Ectodermal cell (in vitro differentiated cells): ENCODE data around the gene GOLGA1.

Experiments
- H3K27ac ChIP-seq: 2 replicates; pipeline ENCODE4 v1.7.0; 2013; ENCODE audit warnings: mild to moderate bottlenecking, low read depth, low read length; ENCODE audit not compliant: insufficient read depth, poor library complexity, severe bottlenecking
- H3K27me3 ChIP-seq: 2 replicates; pipeline ENCODE4 v1.7.0; 2013; ENCODE audit warnings: mild to moderate bottlenecking, low read length; ENCODE audit not compliant: insufficient read depth, control insufficient read depth, poor library complexity, severe bottlenecking
- H3K36me3 ChIP-seq: one replicate; pipeline ENCODE4 v1.7.0; 2013; ENCODE audit warnings: low read length; ENCODE audit not compliant: control insufficient read depth, insufficient read depth
- H3K4me1 ChIP-seq: one replicate; pipeline ENCODE4 v1.7.0; 2013; ENCODE audit warnings: low read length; ENCODE audit not compliant: control insufficient read depth, insufficient read depth
- H3K4me3 ChIP-seq: 2 replicates; pipeline ENCODE4 v1.7.0; 2013; ENCODE audit warnings: low read depth, low read length, control low read depth; ENCODE audit not compliant: insufficient read depth
- H3K9me3 ChIP-seq: 2 replicates; pipeline ENCODE4 v1.7.0; 2013; ENCODE audit warnings: mild to moderate bottlenecking, low read length, moderate library complexity; ENCODE audit not compliant: control insufficient read depth
- WGBS, 2 experiments: methylation state at CpG; one replicate each; pipeline ENCODE4 v1.1.7; 2013; ENCODE audit warnings: missing lambda C conversion rate in 2 of 2; 5-methylcytosine and 5-hydroxymethylcytosine counted together

Gene GOLGA1

DNA sequence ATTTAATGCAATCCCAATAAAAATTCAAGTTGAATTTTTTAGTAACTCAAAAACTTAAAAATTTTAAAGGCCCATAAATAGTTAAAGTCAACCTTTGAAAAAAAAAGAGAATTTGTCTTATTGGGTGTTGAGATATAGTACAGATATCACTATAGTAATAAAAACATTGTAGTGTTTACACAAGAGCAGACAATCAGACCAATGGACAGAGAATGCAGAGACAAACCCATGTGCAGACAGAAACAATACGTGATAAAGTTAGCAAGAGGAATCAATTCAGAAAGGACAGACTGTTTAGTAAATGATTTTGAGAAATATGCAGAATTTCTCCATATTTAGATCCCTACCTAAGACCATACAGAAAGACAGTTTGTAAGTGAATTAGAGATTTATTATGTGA lies 33.9 kb downstream of the GOLGA1 start:
- H3K4me1 ChIP-seq: no peaks in the 10 kb centered on the region
- H3K9me3 ChIP-seq: no peaks in the 10 kb centered on the region
- H3K27me3 ChIP-seq: no peaks in the 10 kb centered on the region
- no peaks in the 10 kb centered on the region for H3K36me3 ChIP-seq
- 86 to 100% methylated on average over 1 of the region's 1 CpG for WGBS, 2 experiments
- no peak overlapping the region for H3K4me3 ChIP-seq
- no peak overlapping the region for H3K27ac ChIP-seq

DNA sequence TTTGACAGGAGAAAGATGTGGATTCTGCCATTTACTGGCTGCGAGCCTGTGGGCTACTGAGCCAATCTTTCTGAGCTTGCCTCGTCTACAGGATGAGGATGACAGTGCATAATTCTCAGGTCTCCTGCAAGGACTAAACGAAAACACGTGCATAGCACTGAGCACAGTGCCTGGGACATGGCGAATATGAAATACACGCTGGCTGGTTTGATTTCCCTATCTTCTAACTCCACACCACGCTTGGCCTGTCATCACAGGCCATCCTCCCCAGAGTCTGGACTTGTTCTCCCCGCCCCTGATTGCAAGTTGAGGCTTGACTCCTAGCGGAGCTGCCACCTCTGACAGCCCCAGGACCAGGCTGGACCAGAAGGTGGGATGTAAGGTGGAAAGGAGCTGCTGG lies 41.0 kb downstream of the GOLGA1 start:
- Histone ChIP-seq H3K27ac (no peak overlapping the region), H3K9me3 (no peaks in the 10 kb centered on the region), H3K4me1 (no peaks in the 10 kb centered on the region), H3K4me3 (no peak overlapping the region), H3K27me3 (no peaks in the 10 kb centered on the region), H3K36me3 (peaks cover 4% of the 10 kb centered on the region)
- 94% methylated on average over 9 of the region's 9 CpGs for whole genome bisulfite sequencing, 2 experiments

DNA sequence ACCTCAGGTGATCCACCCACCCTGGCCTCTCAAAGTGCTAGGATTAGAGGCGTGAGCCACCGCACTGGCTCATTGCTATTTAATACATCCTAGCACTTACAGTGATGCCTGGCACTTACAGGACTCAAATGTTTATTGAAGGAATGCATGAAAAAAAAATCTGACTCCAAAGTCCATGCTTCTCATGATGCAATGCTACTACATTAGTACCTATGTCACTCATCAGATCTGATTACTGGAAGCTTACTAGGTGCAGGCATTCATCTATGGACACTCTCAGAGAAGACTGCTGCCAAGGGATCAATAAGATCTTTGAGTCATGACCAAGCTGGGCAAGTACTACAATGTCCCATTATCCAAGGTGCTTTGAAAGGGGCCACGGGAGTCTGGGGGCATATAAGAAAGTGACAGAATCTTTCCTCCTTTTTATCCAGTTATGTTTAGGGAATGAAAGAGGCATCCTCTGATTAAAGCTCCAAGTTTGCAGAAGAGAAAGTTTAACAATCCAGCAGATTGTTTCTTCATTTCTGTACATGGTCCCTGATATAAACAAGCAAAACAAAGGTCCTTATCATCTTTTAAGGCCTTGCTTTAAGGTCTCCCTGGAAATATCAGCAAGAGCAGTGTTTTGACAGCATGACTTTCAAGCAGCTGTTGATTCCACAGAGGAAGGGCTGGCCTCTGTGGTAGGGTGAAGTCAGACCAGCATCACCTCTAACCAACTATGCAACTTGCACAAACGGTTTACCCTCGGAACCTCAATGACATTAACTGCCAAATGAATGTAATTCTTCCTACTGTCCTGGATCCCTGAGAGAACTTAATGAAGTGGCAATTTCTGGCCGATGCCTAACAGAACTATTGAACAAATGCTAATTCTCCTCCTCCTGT lies 43.1 kb downstream of the GOLGA1 start:
- Histone ChIP-seq H3K9me3 (no peaks in the 10 kb centered on the region), H3K27ac (no peak overlapping the region)
- WGBS, 2 experiments: 92 to 97% methylated on average over 6 of the region's 6 CpGs

DNA sequence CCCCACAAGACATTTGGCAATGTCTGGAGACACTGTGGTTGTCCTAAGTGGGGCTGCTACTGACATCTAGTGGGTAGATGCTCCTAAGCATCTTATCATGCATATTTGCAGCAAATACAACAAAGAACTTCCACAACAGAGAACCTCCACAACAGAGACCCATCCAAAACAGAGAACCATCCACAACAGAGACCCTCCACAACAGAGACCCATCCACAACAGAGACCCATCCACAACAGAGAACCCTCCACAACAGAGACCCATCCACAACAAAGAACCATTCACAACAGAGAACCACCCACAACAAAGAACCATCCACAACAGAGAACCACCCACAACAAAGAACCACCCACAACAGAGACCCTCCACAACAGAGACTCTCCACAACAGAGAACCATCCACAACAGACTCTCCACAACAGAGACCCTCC lies 46.1 kb downstream of the GOLGA1 start:
- no peak overlapping the region for H3K4me3 ChIP-seq
- H3K9me3 ChIP-seq: no peaks in the 10 kb centered on the region
- no peaks in the 10 kb centered on the region for H3K27me3 ChIP-seq
- peak overlapping the region; percentile 13 for H3K27ac ChIP-seq
- H3K36me3 ChIP-seq: peaks cover 4% of the 10 kb centered on the region
- no peaks in the 10 kb centered on the region for H3K4me1 ChIP-seq

More for the DNA sequence above, 43.1 kb downstream of the GOLGA1 start:
- peaks cover 4% of the 10 kb centered on the region for H3K36me3 ChIP-seq
- H3K27me3 ChIP-seq: no peaks in the 10 kb centered on the region
- no peaks in the 10 kb centered on the region for H3K4me1 ChIP-seq
- H3K4me3 ChIP-seq: no peak overlapping the region

DNA sequence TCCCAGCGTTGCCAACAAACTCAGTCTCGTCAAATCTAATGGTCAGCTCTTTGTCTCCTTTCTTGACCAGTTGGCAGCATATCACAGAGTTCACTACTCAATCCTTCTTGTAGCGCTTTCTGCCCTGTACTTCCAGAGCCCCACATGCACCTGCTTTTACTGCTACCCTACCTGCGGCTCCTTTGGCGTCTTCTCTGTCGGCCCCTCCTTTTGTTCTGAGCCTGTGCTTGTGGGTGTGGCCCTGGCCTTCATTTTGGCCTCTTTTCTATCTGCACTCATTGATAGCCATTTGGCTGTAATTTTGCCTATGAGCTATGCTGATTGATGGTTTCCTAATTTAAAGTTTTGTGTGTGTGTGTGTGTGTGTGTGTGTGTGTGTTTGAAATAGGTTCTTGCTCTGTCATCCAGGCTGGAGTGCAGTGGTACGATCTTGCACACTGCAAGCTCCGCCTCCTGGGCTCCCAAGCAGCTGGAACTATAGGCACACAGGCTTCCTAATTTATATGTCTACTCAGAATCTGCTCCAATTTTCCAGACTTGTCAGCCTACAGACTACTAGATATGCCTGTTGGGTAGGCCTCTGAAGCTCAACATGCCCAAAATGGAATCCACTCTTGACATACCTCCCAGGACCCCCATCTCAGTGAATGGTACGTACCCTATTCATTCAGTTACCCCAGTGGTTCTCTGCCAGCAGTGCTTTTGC lies 46.7 kb downstream of the GOLGA1 start:
- peaks cover 4% of the 10 kb centered on the region for H3K36me3 ChIP-seq
- 89% methylated on average over 9 of the region's 9 CpGs for WGBS, 2 experiments

DNA sequence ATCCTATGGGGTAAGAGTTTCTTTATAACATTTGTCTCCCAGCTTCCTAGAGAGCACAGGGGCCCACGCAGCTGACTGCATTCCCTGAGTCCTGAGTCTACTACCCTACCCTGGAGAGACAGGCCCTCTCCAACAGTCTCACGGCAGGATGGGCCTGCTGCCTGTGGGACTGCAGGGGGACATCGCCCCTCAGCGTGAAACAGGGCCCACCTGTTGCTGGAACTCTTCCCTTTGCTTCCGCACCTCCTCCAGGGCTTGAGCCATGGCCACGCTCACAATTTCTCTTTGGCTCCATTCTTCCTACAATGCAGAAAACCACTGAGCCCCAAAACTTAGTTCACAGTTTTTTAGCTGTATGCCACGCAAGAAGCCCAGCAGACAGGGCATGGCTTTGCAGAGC lies 50.7 kb downstream of the GOLGA1 start:
- Histone ChIP-seq H3K36me3 (no peaks in the 10 kb centered on the region), H3K27ac (no peak overlapping the region), H3K27me3 (no peaks in the 10 kb centered on the region), H3K9me3 (no peaks in the 10 kb centered on the region), H3K4me3 (no peak overlapping the region), H3K4me1 (no peaks in the 10 kb centered on the region)
- WGBS, 2 experiments: 95% methylated on average over 7 of the region's 7 CpGs

More for the DNA sequence above, 46.7 kb downstream of the GOLGA1 start:
- Histone ChIP-seq H3K27me3 (no peaks in the 10 kb centered on the region), H3K4me3 (no peak overlapping the region), H3K9me3 (no peaks in the 10 kb centered on the region), H3K4me1 (no peaks in the 10 kb centered on the region), H3K27ac (no peak overlapping the region)

DNA sequence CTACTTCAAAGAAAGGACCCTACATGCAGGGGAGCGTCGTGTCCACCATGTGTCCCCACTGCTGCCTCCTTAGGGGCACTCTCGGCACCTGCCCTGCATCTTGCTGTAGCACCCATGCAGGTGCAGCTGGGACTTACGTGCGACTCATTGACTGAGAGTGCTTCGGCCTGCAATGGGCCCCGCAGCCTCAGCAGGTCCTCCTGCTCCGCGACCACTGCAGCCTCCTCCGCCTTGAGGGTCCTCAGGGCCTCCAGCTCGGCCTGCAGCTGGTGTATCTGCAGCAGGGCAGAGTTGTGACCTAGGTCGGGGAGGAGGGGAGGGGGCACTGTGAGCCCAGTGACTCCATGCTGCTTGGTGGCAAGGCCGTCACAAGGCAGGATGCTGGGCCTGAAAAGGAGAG lies 51.9 kb downstream of the GOLGA1 start:
- Histone ChIP-seq H3K4me3 (no peak overlapping the region), H3K27ac (no peak overlapping the region), H3K4me1 (peaks cover 6% of the 10 kb centered on the region), H3K9me3 (no peaks in the 10 kb centered on the region), H3K36me3 (no peaks in the 10 kb centered on the region), H3K27me3 (no peaks in the 10 kb centered on the region)
- WGBS, 2 experiments: 95 to 96% methylated on average over 13 of the region's 13 CpGs

DNA sequence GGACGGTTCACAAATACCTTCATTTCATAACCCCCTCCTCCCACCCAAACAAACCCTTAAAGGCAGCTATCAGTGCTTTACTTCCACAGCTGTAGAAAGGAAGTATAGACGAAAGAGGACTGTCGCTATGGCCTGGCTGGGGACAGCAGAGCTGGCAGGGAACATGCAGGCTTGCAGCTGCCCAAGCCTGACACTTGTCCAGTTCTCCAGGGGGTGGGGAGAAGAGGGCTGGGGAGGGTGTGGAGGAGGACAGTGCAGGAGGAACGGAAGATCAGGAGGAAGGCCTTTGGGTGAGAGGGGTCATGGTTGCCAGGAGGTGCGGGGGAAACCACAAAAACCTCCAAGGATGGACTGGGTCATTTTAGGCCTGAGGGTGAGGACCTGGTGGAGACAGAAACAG lies 53.1 kb downstream of the GOLGA1 start:
- H3K4me1 ChIP-seq: peaks cover 6% of the 10 kb centered on the region
- no peak overlapping the region for H3K4me3 ChIP-seq
- no peaks in the 10 kb centered on the region for H3K9me3 ChIP-seq
- H3K27ac ChIP-seq: no peak overlapping the region
- no peaks in the 10 kb centered on the region for H3K36me3 ChIP-seq
- 94 to 95% methylated on average over 5 of the region's 5 CpGs for WGBS, 2 experiments
- H3K27me3 ChIP-seq: no peaks in the 10 kb centered on the region

DNA sequence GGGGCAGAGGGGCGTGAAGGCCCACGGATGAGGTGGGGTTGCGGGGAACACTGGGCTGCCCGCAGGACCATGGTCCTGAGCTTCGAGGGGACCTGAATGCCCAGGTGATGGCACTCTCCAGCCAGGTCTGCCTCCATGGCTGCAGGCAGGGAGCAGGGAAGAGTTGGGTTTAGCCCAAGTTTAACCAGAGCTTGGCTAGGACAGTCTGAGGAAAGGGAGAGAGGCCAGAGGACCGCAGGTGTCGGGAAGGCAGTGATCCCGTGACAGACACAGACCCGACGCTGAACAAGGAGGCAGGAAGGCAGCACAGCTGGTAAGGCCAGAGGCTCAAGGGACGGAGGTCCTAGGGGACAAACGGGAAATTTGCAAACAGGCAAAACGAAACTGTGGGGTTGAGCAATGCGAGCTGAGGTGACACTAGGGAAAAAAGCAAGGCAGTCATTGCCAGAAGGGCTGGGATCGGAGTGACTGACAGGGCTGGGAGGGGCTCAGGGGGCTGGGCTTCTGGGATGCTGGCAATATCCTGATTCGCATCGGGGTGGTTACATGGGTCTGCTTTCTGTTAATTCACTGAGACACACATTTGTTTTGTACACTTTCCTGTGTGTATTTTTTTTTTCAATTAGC lies 53.9 kb downstream of the GOLGA1 start:
- 91 to 92% methylated on average over 17 of the region's 17 CpGs for WGBS, 2 experiments
- Histone ChIP-seq H3K36me3 (no peaks in the 10 kb centered on the region), H3K27ac (no peak overlapping the region), H3K27me3 (no peaks in the 10 kb centered on the region), H3K4me1 (peaks cover 6% of the 10 kb centered on the region), H3K4me3 (no peak overlapping the region), H3K9me3 (no peaks in the 10 kb centered on the region)

DNA sequence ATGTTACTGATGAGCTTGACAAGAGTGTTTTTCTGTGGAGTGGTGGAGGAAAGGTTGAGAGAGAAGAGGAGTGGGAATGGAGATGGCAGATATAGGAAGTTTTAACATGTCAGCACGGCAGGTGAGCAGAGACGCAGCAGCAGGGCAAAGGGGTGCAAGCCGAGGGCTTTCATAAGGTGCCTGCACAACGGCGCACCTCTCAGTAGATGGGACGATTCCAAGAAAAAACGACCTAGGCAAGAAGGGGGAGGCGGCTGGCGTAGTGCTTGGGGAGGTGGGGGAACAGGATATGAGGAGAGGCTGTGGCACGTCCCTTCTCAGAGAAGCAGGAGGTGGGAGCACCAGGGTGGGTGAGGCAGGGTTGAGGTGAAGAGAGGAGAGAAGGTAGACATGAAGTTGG lies 54.4 kb downstream of the GOLGA1 start:
- 88 to 89% methylated on average over 10 of the region's 10 CpGs for WGBS, 2 experiments
- H3K36me3 ChIP-seq: no peaks in the 10 kb centered on the region

More for the DNA sequence above, 54.4 kb downstream of the GOLGA1 start:
- Histone ChIP-seq H3K4me3 (no peak overlapping the region), H3K27me3 (no peaks in the 10 kb centered on the region), H3K9me3 (no peaks in the 10 kb centered on the region), H3K27ac (peak overlapping the region; percentile 16), H3K4me1 (peaks cover 6% of the 10 kb centered on the region)
